HG03066 (cell line): ENCODE results near the gene TYW1B.
"Not testable (repeated sequence)": the region's sequence is repeated elsewhere in the genome, so short reads cannot be mapped to it uniquely, and the experiment has no call there.

Experiments used
- ATAC-seq: cut with Tn5 transposase; IDR thresholded peaks from one replicate; pipeline ENCODE4 v1.9.1; 2021; ENCODE audit warnings: low read depth; ENCODE audit not compliant: unreplicated experiment

Gene TYW1B

GRCh38 chr7:72583620-72584361, 244.2 kb downstream of the TYW1B start:
- ATAC-seq = not testable (repeated sequence)

- ATAC-seq = not testable (repeated sequence)
Measured at GRCh38 chr7:72580142-72580770, 247.7 kb downstream of the TYW1B start.

- ATAC-seq = no peak
Measured at GRCh38 chr7:72577107-72577506, 250.9 kb downstream of the TYW1B start.

- not testable (repeated sequence) for ATAC-seq
Measured at GRCh38 chr7:72561988-72562387, 266.0 kb downstream of the TYW1B start.

- ATAC-seq = not testable (repeated sequence)
Measured at GRCh38 chr7:72559546-72559945, 268.5 kb downstream of the TYW1B start.

GRCh38 chr7:72556733-72557132, 271.3 kb downstream of the TYW1B start:
- ATAC-seq = not testable (repeated sequence)

- not testable (repeated sequence) for ATAC-seq
Measured at GRCh38 chr7:72555238-72555637, 272.8 kb downstream of the TYW1B start.

- not testable (repeated sequence) for ATAC-seq
Measured at GRCh38 chr7:72554401-72554800, 273.6 kb downstream of the TYW1B start.

- ATAC-seq = not testable (repeated sequence)
Measured at GRCh38 chr7:72550454-72550853, 277.5 kb downstream of the TYW1B start.

- not testable (repeated sequence) for ATAC-seq
Measured at GRCh38 chr7:72546586-72547237, 281.3 kb downstream of the TYW1B start.

GRCh38 chr7:72544531-72544930, 283.5 kb downstream of the TYW1B start:
- ATAC-seq = not testable (repeated sequence)

- no peak for ATAC-seq
Measured at GRCh38 chr7:72540923-72541322, 287.1 kb downstream of the TYW1B start.

GRCh38 chr7:72540106-72540611, 287.8 kb downstream of the TYW1B start:
- no peak for ATAC-seq

GRCh38 chr7:72539702-72540101, 288.3 kb downstream of the TYW1B start:
- no peak for ATAC-seq

- ATAC-seq = no peak
Measured at GRCh38 chr7:72538856-72539255, 289.1 kb downstream of the TYW1B start.

GRCh38 chr7:72538147-72538546, 289.9 kb downstream of the TYW1B start:
- no peak for ATAC-seq

GRCh38 chr7:72536038-72536437, 292.0 kb downstream of the TYW1B start:
- not testable (repeated sequence) for ATAC-seq

- ATAC-seq = not testable (repeated sequence)
Measured at GRCh38 chr7:72531048-72531447, 297.0 kb downstream of the TYW1B start.
